ENCODE measurements around the gene AKNAD1.

GRCh38 chr1:108815566-108815965 lies 41.3 kb downstream of the AKNAD1 start:
- TF ChIP-seq USF2 (IDR thresholded peaks at IDR 0.05; ENCODE audit: borderline replicate concordance, low read depth, low read length) (no peak), CTCF (IDR thresholded peaks at IDR 0.05) (no peak), EP300 (IDR thresholded peaks at IDR 0.05; ENCODE audit: borderline replicate concordance in 1 of 2, low read depth in 1 of 2, low read length in 1 of 2) (no peak), REST (IDR thresholded peaks at IDR 0.05; ENCODE audit: low read depth, low read length) (no peak)
